HuH-7 (cell line): ENCODE measurements around the gene SLC31A2.

ENCODE experiments used
- DNase-seq: peaks from one replicate; pipeline ENCODE4 v3.0.0; 2011; ENCODE audit warnings: low spot score

SLC31A2 gene

GRCh38 chr9:113151696-113152630 lies 1.2 kb downstream of the SLC31A2 start:
- DNase-seq = no peak

- no peak for DNase-seq
Measured at GRCh38 chr9:113152699-113153098, 1.9 kb downstream of the SLC31A2 start.

GRCh38 chr9:113153599-113153998 lies 2.8 kb downstream of the SLC31A2 start:
- no peak for DNase-seq

GRCh38 chr9:113154471-113154870 lies 3.7 kb downstream of the SLC31A2 start:
- DNase-seq = no peak

GRCh38 chr9:113154946-113155345 lies 4.1 kb downstream of the SLC31A2 start:
- DNase-seq = no peak

GRCh38 chr9:113155911-113156588 lies 5.2 kb downstream of the SLC31A2 start:
- no peak for DNase-seq

- DNase-seq = no peak
Measured at GRCh38 chr9:113156880-113157279, 6.1 kb downstream of the SLC31A2 start.

- DNase-seq = no peak
Measured at GRCh38 chr9:113158446-113158845, 7.6 kb downstream of the SLC31A2 start.

GRCh38 chr9:113160571-113160970 lies 9.8 kb downstream of the SLC31A2 start:
- DNase-seq = no peak

- DNase-seq = no peak
Measured at GRCh38 chr9:113163001-113163400, 12.2 kb downstream of the SLC31A2 start.

- no peak for DNase-seq
Measured at GRCh38 chr9:113164536-113165300, 13.9 kb downstream of the SLC31A2 start.

GRCh38 chr9:113166039-113166438 lies 15.2 kb downstream of the SLC31A2 start:
- DNase-seq = no peak

- no peak for DNase-seq
Measured at GRCh38 chr9:113168809-113169208, 18.0 kb downstream of the SLC31A2 start.

GRCh38 chr9:113173341-113173740 lies 22.5 kb downstream of the SLC31A2 start:
- no peak for DNase-seq

GRCh38 chr9:113176803-113177202 lies 26.0 kb downstream of the SLC31A2 start:
- no peak for DNase-seq

- no peak for DNase-seq
Measured at GRCh38 chr9:113177251-113177650, 26.4 kb downstream of the SLC31A2 start.

GRCh38 chr9:113178087-113178486 lies 27.3 kb downstream of the SLC31A2 start:
- no peak for DNase-seq

- DNase-seq = no peak
Measured at GRCh38 chr9:113179839-113180238, 29.0 kb downstream of the SLC31A2 start.

- no peak for DNase-seq
Measured at GRCh38 chr9:113181165-113181564, 30.4 kb downstream of the SLC31A2 start.

GRCh38 chr9:113183956-113184488 lies 33.2 kb downstream of the SLC31A2 start:
- no peak for DNase-seq

GRCh38 chr9:113184539-113184938 lies 33.7 kb downstream of the SLC31A2 start:
- no peak for DNase-seq

- DNase-seq = no peak
Measured at GRCh38 chr9:113185271-113185670, 34.5 kb downstream of the SLC31A2 start.
